A673 (cell line): Measurements from ENCODE around the gene ADAMTS2. TPM values are rescaled to one million over a fixed set of nuclear protein-coding genes. Genes with fewer than 3 reads are reported as not detected.
"Not testable (repeated sequence)": the region's sequence is repeated elsewhere in the genome, so short reads cannot be mapped to it uniquely, and the experiment has no call there.

Experiments used
- BruUV-seq: library from RNA; stranded (reverse); fragments of 400-500 nt; replicated peaks from 2 replicates; lab custom pipeline; 2021; lab: Mats Ljungman, UMichigan
- CTCF ChIA-PET: fragments of 300-600 bp; sonication (Branson Sonifier 250); formaldehyde crosslinking; loops from one replicate; lab custom pipeline; 2022; ENCODE audit warnings: antibody characterized with exemption; lab: Charles Lee
- POLR2A ChIA-PET: fragments of 300-600 bp; sonication (Branson Sonifier 250); formaldehyde crosslinking; loops from one replicate; lab custom pipeline; 2022; ENCODE audit warnings: antibody characterized with exemption; ENCODE audit not compliant: low non-redundant PET; lab: Charles Lee
- DNase-seq: peaks from one replicate; pipeline ENCODE4 v3.0.0-alpha.2; 2015; ENCODE audit warnings: low spot score
- H3K27ac ChIP-seq: fragments of 200-600 bp; sonication (generic); 2 replicates; pipeline ENCODE4 v1.5.1; 2016; ENCODE audit warnings: mixed run types, low read depth, mild to moderate bottlenecking, mixed read lengths, antibody characterized with exemption, low read length; ENCODE audit not compliant: poor library complexity, severe bottlenecking
- H3K27me3 ChIP-seq: fragments of 200-600 bp; sonication (generic); replicated peaks from 2 replicates; pipeline ENCODE4 v1.6.1; 2017; ENCODE audit warnings: mixed run types, low read depth, mild to moderate bottlenecking, mixed read lengths, antibody characterized with exemption, low read length; ENCODE audit not compliant: insufficient read depth, poor library complexity
- H3K36me3 ChIP-seq: fragments of 200-600 bp; sonication (generic); 2 replicates; pipeline ENCODE4 v1.6.1; 2016; ENCODE audit warnings: mixed run types, mild to moderate bottlenecking, mixed read lengths, antibody characterized with exemption, low read length; ENCODE audit not compliant: insufficient read depth, poor library complexity, severe bottlenecking
- H3K4me1 ChIP-seq: fragments of 200-600 bp; sonication (generic); 2 replicates; pipeline ENCODE4 v1.6.1; 2017; ENCODE audit warnings: mixed run types, mild to moderate bottlenecking, mixed read lengths, antibody characterized with exemption, low read length; ENCODE audit not compliant: insufficient read depth, poor library complexity, severe bottlenecking
- H3K4me3 ChIP-seq: fragments of 200-600 bp; sonication (generic); 2 replicates; pipeline ENCODE4 v1.5.1; 2016; ENCODE audit warnings: low read depth, mixed run types, mild to moderate bottlenecking, mixed read lengths, low read length; ENCODE audit not compliant: poor library complexity, severe bottlenecking
- H3K9me3 ChIP-seq: fragments of 200-600 bp; sonication (generic); 2 replicates; pipeline ENCODE4 v1.6.1; 2016; ENCODE audit warnings: mixed run types, low read depth, mild to moderate bottlenecking, mixed read lengths, antibody characterized with exemption, low read length; ENCODE audit not compliant: poor library complexity, severe bottlenecking
- EZH2 ChIP-seq: fragments of 200-600 bp; sonication (generic); IDR thresholded peaks from 2 replicates; pipeline ENCODE4 v1.6.1; 2017; ENCODE audit warnings: borderline replicate concordance, low read depth, mild to moderate bottlenecking, mixed read lengths, antibody characterized with exemption, low read length; ENCODE audit not compliant: poor library complexity, severe bottlenecking
- intact Hi-C: fragments of 100-400 bp; cut with micrococcal nuclease; formaldehyde crosslinking; loops from one replicate; pipeline ENCODE4 v1.10.0; 2022; ENCODE audit not compliant: unreplicated experiment
- total RNA-seq: library from RNA; stranded (reverse); gene quantifications from 2 replicates; pipeline ENCODE4 v1.2.3, GENCODE V29; 2021
- TF ChIP-seq, protein P1 (sequence below): fragments of 300-800, 200-600 bp; sonication (generic); conservative IDR thresholded peaks from 2 replicates; pipeline ENCODE4 v1.5.1; 2017; ENCODE audit warnings: low read depth, mild to moderate bottlenecking, antibody characterized with exemption, low read length, moderate library complexity, mixed read lengths

Gene ADAMTS2
- total RNA-seq, 1 experiment from 2014 or later: 0.39 TPM

DNA sequence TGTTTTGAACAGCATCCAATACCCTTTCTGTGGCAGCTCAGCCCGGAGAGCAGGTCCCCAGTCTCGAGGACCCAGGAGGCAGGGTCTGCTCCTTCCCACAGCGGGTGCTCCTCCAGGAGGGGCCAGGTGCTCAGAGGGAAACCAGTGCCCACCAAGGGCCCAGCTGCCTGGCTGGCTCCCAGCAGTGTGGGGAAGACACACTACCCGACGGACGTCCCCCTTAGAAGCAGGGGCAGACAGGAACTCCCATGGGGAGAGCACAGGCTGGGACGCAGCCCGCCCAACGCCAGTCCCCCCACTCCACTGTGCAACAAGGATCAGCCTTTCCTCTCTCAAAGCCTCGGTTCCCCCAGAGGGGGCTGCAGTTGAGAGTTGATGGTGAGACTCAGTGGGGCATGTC is 57.6 kb downstream of the ADAMTS2 start:
- DNase-seq: no peak
- POLR2A ChIA-PET: no interaction called here
- intact Hi-C loops: no loop called here
- Histone ChIP-seq H3K27me3 (no peaks in the 10 kb centered on the region), H3K9me3 (no peaks in the 10 kb centered on the region), H3K36me3 (no peaks in the 10 kb centered on the region), H3K4me1 (no peaks in the 10 kb centered on the region), H3K4me3 (no peak overlapping the region), H3K27ac (no peak overlapping the region)
- CTCF ChIA-PET: no interaction called here
- BruUV-seq: no TSS peak
- no peak for TF ChIP-seq EZH2
- TF ChIP-seq, protein P1, sequence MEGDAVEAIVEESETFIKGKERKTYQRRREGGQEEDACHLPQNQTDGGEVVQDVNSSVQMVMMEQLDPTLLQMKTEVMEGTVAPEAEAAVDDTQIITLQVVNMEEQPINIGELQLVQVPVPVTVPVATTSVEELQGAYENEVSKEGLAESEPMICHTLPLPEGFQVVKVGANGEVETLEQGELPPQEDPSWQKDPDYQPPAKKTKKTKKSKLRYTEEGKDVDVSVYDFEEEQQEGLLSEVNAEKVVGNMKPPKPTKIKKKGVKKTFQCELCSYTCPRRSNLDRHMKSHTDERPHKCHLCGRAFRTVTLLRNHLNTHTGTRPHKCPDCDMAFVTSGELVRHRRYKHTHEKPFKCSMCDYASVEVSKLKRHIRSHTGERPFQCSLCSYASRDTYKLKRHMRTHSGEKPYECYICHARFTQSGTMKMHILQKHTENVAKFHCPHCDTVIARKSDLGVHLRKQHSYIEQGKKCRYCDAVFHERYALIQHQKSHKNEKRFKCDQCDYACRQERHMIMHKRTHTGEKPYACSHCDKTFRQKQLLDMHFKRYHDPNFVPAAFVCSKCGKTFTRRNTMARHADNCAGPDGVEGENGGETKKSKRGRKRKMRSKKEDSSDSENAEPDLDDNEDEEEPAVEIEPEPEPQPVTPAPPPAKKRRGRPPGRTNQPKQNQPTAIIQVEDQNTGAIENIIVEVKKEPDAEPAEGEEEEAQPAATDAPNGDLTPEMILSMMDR: no peak

DNA sequence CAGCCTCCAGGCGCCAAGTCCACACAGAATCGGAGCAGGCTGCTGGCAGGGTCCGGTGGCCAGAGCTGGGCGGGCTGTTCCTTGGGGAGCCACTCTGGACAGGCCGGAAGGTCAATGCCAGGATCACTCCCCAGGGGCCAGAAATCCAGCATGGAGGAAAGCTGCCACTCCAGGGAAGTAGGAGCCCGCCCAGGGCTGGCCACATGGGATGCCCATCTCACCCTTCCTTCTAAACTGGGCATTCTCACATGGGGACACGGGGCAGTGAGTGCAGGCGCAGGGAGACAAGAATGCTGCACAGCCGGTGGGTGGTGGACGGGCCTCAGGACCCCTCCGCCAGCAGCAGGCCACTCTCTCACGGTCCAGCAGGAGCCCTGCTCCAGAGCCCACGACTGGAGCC is 58.2 kb downstream of the ADAMTS2 start:
- no peak for DNase-seq
- intact Hi-C loops: no loop called here
- H3K4me1 ChIP-seq: no peaks in the 10 kb centered on the region
- no peaks in the 10 kb centered on the region for H3K36me3 ChIP-seq
- H3K27me3 ChIP-seq: no peaks in the 10 kb centered on the region
- H3K4me3 ChIP-seq: no peak overlapping the region
- no TSS peak for BruUV-seq
- ChIA-PET POLR2A (no interaction called here), CTCF (no interaction called here)
- H3K27ac ChIP-seq: no peak overlapping the region
- H3K9me3 ChIP-seq: no peaks in the 10 kb centered on the region
- TF ChIP-seq, protein P1: no peak

DNA sequence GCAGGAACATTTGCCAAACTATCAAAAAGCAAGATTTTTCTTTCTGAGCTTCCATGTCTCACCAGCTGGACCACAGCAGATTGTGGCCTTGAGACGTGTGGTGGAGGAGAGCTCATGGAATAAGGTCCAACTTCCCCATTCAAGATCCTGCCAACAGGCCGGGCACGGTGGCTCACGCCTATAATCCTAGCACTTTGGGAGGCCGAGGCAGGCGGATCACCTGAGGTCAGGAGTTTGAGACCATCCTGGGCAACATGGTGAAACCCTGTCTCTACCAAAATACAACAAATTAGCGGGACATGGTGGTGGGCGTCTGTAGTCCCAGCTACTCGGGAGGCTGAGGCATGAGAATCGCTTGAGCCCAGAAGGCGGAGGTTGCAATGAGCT is 59.5 kb downstream of the ADAMTS2 start:
- H3K9me3 ChIP-seq, intact Hi-C loops, DNase-seq, H3K36me3 ChIP-seq, H3K27ac ChIP-seq, H3K4me3 ChIP-seq, H3K4me1 ChIP-seq, BruUV-seq, POLR2A ChIA-PET, H3K27me3 ChIP-seq, CTCF ChIA-PET: not testable (repeated sequence)

DNA sequence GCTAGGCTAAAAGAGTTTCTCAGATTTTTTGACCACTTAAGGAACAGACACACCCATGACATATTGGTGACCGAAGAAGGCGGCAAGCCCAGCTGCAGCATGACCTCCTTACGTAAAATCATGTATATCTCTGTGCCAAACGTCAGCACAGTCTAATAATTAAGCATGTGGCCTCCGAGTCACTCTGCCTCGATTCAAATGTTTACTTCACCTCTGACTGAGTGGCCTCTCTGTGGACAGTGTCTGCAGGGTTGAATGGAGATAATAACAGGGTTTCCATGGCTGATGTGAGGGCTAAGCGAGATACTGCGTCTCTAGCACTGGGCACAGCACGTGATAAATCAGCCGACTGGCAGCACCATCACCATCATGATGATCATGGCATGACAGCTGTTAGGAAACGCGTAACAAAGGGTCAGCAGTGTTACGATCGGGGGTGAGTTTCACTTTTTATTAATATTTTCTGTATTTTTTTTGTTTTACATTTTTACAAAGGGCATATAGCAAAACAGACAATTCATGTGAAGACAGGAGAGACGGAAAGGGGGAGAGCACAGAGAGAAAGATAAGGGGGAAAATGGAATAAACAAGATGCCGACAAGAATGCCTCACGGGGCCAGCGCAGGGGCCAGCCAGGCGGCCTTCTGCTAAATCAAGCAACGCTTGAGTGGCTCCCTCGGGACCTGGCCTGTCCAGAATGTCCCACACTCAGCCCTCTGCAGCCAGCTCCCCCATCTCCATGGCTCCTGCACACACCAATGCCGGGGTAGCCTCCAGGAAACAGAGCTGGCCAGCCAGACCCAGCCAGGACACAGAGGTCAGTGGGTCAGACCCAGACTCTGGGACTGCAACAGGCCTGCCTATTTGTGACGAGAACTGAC is 60.3 kb downstream of the ADAMTS2 start:
- Histone ChIP-seq H3K4me3 (no peak overlapping the region), H3K9me3 (no peaks in the 10 kb centered on the region), H3K27me3 (no peaks in the 10 kb centered on the region), H3K36me3 (no peaks in the 10 kb centered on the region), H3K27ac (no peak overlapping the region), H3K4me1 (no peaks in the 10 kb centered on the region)
- no peak for DNase-seq
- no TSS peak for BruUV-seq
- intact Hi-C loops: no loop called here
- TF ChIP-seq, protein P1: no peak
- no peak for TF ChIP-seq EZH2
- CTCF ChIA-PET: no interaction called here
- POLR2A ChIA-PET: no interaction called here

DNA sequence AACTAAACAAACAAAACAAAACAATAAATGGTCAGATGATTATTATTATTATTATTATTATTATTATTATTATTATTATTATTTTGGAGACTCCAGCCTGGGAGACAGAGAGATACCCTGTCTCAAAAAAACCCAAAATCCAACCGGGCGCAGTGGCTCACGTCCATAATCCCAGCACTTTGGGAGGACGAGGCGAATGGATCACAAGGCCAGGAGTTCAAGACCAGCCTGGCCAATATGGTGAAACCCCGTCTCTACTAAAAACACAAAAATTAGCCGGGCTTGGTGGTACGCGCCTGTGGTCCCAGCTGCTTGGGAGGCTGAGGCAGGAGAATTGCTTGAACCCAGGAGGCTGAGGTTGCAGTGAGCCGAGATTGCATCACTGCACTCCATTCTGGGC is 61.4 kb downstream of the ADAMTS2 start:
- H3K4me3 ChIP-seq, H3K27me3 ChIP-seq, BruUV-seq, H3K27ac ChIP-seq, DNase-seq, POLR2A ChIA-PET, H3K9me3 ChIP-seq, H3K4me1 ChIP-seq, H3K36me3 ChIP-seq, intact Hi-C loops, CTCF ChIA-PET: not testable (repeated sequence)
